D721Med (cell line): ENCODE data around the gene RASL10A.

Experiments
- DNase-seq: peaks from one replicate; pipeline ENCODE4 v3.0.0; 2011; ENCODE audit warnings: low spot score; ENCODE audit not compliant: insufficient read length
- FAIRE-seq: peaks from 2 replicates; lab custom pipeline; 2011; peaks lifted over from hg19 to GRCh38; lab: Jason Lieb, UNC
- CTCF ChIP-seq: IDR thresholded peaks from 2 replicates; pipeline ENCODE4 v1.5.1; 2012; ENCODE audit warnings: mild to moderate bottlenecking, control low read depth; ENCODE audit not compliant: insufficient read depth; ENCODE audit errors: missing control alignments

RASL10A gene

GRCh38 chr22:29338398-29338797, 22.9 kb upstream of the RASL10A start:
- TF ChIP-seq CTCF, result no peak
- DNase-seq (no peak), FAIRE-seq (no peak)

- TF ChIP-seq CTCF, result no peak
- FAIRE-seq (no peak), DNase-seq (no peak)
These were observed 22.3 kb upstream of the RASL10A start for GRCh38 chr22:29337631-29338284.

- DNase-seq (no peak), FAIRE-seq (no peak)
- no peak for TF ChIP-seq CTCF
These were observed 21.4 kb upstream of the RASL10A start for GRCh38 chr22:29336751-29337490.

GRCh38 chr22:29335656-29336055, 20.2 kb upstream of the RASL10A start:
- DNase-seq, result no peak
- FAIRE-seq, result no peak
- no peak for TF ChIP-seq CTCF

GRCh38 chr22:29334696-29335344, 19.3 kb upstream of the RASL10A start:
- DNase-seq, result no peak
- FAIRE-seq, result no peak
- TF ChIP-seq CTCF, result no peak

GRCh38 chr22:29334148-29334547, 18.7 kb upstream of the RASL10A start:
- FAIRE-seq (no peak), DNase-seq (no peak)
- no peak for TF ChIP-seq CTCF
